AG09309 (cell line): ENCODE data around the gene CLPSL2.

Experiments used
- DNase-seq: peaks from one replicate; pipeline ENCODE4 v3.0.0-alpha.2; 2010; ENCODE audit warnings: low read depth
- H3K4me3 ChIP-seq: 2 replicates; pipeline ENCODE4 v1.5.1; 2011; ENCODE audit warnings: mild to moderate bottlenecking, low read depth, low read length, moderate library complexity; ENCODE audit not compliant: control insufficient read depth
- TF ChIP-seq, protein P1 (sequence below): IDR thresholded peaks from 2 replicates; pipeline ENCODE4 v1.5.1; 2011; ENCODE audit warnings: mild to moderate bottlenecking, low read depth, low read length, inconsistent platforms; ENCODE audit not compliant: insufficient read depth, control insufficient read depth; ENCODE audit errors: missing control alignments

Gene CLPSL2

DNA sequence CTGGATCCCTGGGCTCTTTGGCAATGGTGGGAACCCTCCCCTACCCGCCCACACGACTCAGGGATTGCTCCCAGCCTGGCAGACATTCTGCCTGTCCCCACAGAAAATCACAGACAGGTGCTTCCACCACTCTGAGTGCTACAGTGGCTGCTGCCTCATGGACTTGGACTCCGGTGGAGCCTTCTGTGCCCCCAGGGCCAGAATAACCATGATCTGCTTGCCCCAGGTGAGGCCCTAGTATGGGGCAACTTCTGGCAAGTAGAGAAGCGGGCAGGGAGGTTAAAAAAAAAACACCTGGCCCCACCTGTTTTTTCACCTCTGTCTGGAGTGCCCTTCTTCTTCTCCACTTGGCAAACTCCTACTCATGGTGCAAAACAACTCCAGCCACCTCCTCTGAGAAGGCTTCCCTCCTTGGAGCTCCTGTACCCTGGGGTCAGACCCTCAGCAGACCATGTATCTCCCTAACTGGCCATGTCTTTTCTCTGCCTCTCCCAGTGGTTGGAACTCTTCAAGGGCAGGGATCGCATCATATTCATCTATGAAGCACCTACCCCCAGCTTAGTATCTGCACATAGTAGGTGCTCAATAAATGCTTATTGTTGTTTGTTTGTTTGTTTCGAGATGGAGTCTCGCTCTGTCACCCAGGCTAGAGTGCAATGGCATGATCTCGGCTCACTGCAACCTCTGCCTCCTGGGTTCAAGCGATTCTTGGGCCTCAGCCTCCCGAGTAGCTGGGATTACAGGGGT, 1.1 kb downstream of the CLPSL2 start:
- H3K4me3 ChIP-seq: no peak overlapping the region
- TF ChIP-seq, protein P1, sequence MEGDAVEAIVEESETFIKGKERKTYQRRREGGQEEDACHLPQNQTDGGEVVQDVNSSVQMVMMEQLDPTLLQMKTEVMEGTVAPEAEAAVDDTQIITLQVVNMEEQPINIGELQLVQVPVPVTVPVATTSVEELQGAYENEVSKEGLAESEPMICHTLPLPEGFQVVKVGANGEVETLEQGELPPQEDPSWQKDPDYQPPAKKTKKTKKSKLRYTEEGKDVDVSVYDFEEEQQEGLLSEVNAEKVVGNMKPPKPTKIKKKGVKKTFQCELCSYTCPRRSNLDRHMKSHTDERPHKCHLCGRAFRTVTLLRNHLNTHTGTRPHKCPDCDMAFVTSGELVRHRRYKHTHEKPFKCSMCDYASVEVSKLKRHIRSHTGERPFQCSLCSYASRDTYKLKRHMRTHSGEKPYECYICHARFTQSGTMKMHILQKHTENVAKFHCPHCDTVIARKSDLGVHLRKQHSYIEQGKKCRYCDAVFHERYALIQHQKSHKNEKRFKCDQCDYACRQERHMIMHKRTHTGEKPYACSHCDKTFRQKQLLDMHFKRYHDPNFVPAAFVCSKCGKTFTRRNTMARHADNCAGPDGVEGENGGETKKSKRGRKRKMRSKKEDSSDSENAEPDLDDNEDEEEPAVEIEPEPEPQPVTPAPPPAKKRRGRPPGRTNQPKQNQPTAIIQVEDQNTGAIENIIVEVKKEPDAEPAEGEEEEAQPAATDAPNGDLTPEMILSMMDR: no peak
- DNase-seq: no peak

- no peak overlapping the region for H3K4me3 ChIP-seq
- no peak for DNase-seq
- TF ChIP-seq, protein P1: no peak
These were observed 2.0 kb downstream of the CLPSL2 start for GRCh38 chr6:35778437-35778836.

DNA sequence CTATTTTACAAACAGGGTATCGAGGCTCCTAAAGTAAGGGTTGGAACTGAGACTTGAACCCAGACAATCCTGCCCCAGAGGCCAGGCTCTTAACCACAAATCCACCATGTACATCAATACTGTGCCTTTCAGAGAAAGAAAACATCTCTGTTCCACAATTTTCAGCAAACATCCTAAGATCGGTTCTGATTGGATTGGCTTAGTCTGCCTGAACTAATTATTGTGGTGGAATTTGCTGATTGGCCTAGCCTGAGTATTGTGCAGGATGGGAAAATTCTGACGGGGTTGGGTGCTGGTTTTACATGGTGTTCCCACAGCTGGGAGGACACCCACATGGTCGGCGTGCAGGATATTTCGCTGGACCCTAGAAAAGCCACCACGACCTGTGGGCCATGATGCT, 4.3 kb downstream of the CLPSL2 start, which contains the start of gene CLPSL1:
TSS of gene CLPSL1 (plus strand) at position 301 of the 400 bp plus-strand sequence. CDS start at position 393, 92 bp downstream.
- no peak for DNase-seq
- H3K4me3 ChIP-seq: no peak within 1 kb of the TSS
- TF ChIP-seq, protein P1: no peak

GRCh38 chr6:35781290-35781689, 4.9 kb downstream of the CLPSL2 start:
- H3K4me3 ChIP-seq: no peak overlapping the region
- no peak for DNase-seq
- TF ChIP-seq, protein P1: no peak

GRCh38 chr6:35782424-35782823, 6.0 kb downstream of the CLPSL2 start:
- no peak for DNase-seq
- no peak overlapping the region for H3K4me3 ChIP-seq
- TF ChIP-seq, protein P1: no peak

DNA sequence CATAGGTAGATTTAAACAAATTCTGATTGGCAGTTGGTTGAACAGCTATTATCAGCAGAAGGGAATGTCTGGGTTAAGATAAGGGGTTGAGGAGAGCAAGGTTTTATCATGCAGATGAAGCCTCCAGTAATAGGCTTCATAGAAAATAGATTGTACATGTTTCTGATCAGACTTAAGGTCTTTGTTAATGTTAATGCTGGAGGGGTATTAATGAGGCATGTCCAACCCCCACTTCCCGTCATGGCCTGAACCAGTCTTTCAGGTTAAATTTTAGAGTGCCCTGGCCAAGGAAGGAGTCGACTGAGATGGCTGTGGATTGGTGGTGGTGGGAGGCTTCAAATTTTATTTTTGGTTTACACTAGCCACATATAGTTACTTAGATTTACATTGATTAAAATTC, 7.8 kb downstream of the CLPSL2 start:
- TF ChIP-seq, protein P1: no peak
- no peak overlapping the region for H3K4me3 ChIP-seq
- no peak for DNase-seq
